ENCODE results near the gene OPCML.

DNA sequence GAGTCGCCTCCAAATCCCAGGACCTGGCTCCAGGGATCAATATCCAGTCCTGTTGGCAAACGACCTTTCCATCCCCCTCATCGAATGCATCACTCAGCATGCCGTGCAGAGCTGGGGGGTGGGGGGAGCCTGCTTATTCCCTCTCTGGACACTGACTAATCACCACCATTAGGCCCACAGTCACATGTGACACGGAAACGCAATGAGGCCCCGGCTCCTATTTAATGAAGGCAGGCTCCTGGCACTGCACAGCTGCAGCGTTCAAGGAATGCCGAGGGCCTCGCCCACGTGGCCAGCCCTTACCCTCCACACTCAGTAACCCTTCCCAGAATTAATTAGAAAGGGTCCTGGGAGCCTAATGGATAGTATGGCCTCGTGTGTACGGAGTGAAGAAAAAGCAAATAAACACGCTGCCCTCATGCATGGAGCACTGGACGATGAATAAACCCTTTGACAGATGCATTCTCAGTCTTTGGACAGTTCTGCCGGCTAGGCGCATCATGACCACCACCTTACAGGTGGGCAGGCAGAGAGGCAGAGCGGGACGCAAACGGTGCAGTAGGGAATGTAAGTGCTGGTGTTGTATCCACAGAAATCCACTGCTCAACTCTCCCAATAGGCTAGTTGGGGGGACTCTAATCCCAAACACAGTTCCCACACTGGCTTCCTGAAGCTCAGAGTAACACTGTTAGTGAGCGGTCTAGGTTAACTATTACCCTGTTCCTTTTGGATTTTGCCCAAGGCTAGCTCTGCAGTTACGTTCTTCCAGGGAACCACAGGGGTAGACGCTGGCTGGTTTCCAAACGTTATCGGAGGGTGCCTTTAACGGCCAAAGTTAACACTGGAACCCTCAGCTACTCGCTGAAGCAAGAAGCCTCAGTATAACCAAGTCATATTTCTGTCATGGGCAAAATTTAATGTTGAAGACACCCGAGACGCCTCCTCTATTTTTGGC is 490.1 kb downstream of the OPCML start:
- TF ChIP-seq, protein P1, sequence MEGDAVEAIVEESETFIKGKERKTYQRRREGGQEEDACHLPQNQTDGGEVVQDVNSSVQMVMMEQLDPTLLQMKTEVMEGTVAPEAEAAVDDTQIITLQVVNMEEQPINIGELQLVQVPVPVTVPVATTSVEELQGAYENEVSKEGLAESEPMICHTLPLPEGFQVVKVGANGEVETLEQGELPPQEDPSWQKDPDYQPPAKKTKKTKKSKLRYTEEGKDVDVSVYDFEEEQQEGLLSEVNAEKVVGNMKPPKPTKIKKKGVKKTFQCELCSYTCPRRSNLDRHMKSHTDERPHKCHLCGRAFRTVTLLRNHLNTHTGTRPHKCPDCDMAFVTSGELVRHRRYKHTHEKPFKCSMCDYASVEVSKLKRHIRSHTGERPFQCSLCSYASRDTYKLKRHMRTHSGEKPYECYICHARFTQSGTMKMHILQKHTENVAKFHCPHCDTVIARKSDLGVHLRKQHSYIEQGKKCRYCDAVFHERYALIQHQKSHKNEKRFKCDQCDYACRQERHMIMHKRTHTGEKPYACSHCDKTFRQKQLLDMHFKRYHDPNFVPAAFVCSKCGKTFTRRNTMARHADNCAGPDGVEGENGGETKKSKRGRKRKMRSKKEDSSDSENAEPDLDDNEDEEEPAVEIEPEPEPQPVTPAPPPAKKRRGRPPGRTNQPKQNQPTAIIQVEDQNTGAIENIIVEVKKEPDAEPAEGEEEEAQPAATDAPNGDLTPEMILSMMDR (IDR thresholded peaks at IDR 0.05; ENCODE audit: poor library complexity, severe bottlenecking): no peak
- TF ChIP-seq POLR2AphosphoS5 (IDR thresholded peaks at IDR 0.05): no peak
